GM23338 (cell line): ENCODE data around the gene IKZF3.

Experiments used
- EZH2 ChIP-seq: fragments of 200-600 bp; sonication (generic); IDR thresholded peaks from one replicate; pipeline ENCODE4 v1.8.0; 2017; ENCODE audit warnings: antibody characterized with exemption, mild to moderate bottlenecking, low read depth; ENCODE audit not compliant: unreplicated experiment
- EZH2phosphoT487 ChIP-seq: fragments of 200-600 bp; sonication (generic); IDR thresholded peaks from one replicate; pipeline ENCODE4 v1.8.1; 2018; ENCODE audit warnings: antibody characterized with exemption; ENCODE audit not compliant: unreplicated experiment
- POLR2AphosphoS5 ChIP-seq: IDR thresholded peaks from 2 replicates; pipeline ENCODE4 v1.6.1; 2016; ENCODE audit warnings: antibody characterized with exemption, low read depth
- STAT1 ChIP-seq: IDR thresholded peaks from one replicate; pipeline ENCODE4 v1.6.1; 2016; ENCODE audit warnings: antibody characterized with exemption; ENCODE audit not compliant: unreplicated experiment
- ZNF114 ChIP-seq: fragments of 250-450 bp; sonication (Bioruptor Pico); IDR thresholded peaks from 2 replicates; pipeline ENCODE4 v1.5.0; 2020; ENCODE audit warnings: mild to moderate bottlenecking, moderate library complexity
- ZNF331 ChIP-seq: fragments of 250-450 bp; sonication (Bioruptor Pico); IDR thresholded peaks from 2 replicates; pipeline ENCODE4 v1.5.0; 2020; ENCODE audit warnings: low read depth, mild to moderate bottlenecking, moderate library complexity
- TF ChIP-seq, protein P1 (sequence below), 2 experiments: fragments of 200-600 bp in 1 of 2; sonication (generic) in 1 of 2; conservative IDR thresholded peaks; 2 replicates each; pipeline versions ENCODE4 v1.5.1 to v1.6.1; 2016 to 2017; ENCODE audit warnings: antibody characterized with exemption in 2 of 2, low read depth in 2 of 2, mild to moderate bottlenecking in 2 of 2, moderate library complexity in 1 of 2
- TF ChIP-seq, protein P2 (sequence below): IDR thresholded peaks from one replicate; pipeline ENCODE4 v1.6.1; 2018; ENCODE audit warnings: antibody characterized with exemption; ENCODE audit not compliant: unreplicated experiment
- TF ChIP-seq, protein P3 (sequence below): IDR thresholded peaks from 2 replicates; pipeline ENCODE4 v1.6.1; 2016; ENCODE audit warnings: antibody characterized with exemption

DNA sequence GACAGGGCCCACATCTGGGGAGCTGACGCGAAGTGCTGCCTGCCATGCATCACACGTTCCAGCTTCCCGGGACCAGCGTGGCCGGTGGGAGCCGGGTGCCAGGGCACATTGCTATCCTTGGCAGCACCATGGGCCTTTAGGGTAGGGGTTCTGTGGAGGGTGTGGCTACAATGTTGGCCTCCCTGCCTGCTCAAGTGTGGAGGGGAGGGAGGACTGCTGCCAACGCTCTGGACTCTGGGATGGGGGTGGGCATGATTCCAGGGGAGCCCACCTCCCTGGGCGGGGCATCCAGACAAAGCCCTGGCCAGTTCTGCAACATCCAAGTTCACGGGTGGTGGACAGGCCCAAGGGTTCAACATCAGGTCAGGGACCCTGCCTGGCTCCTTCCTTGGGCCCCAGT, 112.5 kb downstream of the IKZF3 start:
- TF ChIP-seq POLR2AphosphoS5 (no peak), EZH2phosphoT487 (no peak), EZH2 (no peak), ZNF114 (CRISPR knock-in tag) (no peak), ZNF331 (no peak), STAT1 (no peak)
- TF ChIP-seq, protein P1, sequence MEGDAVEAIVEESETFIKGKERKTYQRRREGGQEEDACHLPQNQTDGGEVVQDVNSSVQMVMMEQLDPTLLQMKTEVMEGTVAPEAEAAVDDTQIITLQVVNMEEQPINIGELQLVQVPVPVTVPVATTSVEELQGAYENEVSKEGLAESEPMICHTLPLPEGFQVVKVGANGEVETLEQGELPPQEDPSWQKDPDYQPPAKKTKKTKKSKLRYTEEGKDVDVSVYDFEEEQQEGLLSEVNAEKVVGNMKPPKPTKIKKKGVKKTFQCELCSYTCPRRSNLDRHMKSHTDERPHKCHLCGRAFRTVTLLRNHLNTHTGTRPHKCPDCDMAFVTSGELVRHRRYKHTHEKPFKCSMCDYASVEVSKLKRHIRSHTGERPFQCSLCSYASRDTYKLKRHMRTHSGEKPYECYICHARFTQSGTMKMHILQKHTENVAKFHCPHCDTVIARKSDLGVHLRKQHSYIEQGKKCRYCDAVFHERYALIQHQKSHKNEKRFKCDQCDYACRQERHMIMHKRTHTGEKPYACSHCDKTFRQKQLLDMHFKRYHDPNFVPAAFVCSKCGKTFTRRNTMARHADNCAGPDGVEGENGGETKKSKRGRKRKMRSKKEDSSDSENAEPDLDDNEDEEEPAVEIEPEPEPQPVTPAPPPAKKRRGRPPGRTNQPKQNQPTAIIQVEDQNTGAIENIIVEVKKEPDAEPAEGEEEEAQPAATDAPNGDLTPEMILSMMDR (conservative IDR thresholded peaks at IDR 0.05; ENCODE audit: low read depth in 2 of 2), result no peak
- TF ChIP-seq, protein P2, sequence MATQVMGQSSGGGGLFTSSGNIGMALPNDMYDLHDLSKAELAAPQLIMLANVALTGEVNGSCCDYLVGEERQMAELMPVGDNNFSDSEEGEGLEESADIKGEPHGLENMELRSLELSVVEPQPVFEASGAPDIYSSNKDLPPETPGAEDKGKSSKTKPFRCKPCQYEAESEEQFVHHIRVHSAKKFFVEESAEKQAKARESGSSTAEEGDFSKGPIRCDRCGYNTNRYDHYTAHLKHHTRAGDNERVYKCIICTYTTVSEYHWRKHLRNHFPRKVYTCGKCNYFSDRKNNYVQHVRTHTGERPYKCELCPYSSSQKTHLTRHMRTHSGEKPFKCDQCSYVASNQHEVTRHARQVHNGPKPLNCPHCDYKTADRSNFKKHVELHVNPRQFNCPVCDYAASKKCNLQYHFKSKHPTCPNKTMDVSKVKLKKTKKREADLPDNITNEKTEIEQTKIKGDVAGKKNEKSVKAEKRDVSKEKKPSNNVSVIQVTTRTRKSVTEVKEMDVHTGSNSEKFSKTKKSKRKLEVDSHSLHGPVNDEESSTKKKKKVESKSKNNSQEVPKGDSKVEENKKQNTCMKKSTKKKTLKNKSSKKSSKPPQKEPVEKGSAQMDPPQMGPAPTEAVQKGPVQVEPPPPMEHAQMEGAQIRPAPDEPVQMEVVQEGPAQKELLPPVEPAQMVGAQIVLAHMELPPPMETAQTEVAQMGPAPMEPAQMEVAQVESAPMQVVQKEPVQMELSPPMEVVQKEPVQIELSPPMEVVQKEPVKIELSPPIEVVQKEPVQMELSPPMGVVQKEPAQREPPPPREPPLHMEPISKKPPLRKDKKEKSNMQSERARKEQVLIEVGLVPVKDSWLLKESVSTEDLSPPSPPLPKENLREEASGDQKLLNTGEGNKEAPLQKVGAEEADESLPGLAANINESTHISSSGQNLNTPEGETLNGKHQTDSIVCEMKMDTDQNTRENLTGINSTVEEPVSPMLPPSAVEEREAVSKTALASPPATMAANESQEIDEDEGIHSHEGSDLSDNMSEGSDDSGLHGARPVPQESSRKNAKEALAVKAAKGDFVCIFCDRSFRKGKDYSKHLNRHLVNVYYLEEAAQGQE, result no peak
- TF ChIP-seq, protein P3, sequence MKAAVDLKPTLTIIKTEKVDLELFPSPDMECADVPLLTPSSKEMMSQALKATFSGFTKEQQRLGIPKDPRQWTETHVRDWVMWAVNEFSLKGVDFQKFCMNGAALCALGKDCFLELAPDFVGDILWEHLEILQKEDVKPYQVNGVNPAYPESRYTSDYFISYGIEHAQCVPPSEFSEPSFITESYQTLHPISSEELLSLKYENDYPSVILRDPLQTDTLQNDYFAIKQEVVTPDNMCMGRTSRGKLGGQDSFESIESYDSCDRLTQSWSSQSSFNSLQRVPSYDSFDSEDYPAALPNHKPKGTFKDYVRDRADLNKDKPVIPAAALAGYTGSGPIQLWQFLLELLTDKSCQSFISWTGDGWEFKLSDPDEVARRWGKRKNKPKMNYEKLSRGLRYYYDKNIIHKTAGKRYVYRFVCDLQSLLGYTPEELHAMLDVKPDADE, result no peak
